Body of pancreas (tissue), 4 donors: Measurements from ENCODE around the gene ARHGEF39.

Source experiments
- CTCF ChIP-seq, 7 experiments: fragments of 450-650 bp in 4 of 7; fragments of 200-600 bp in 3 of 7; sonication (generic) in 3 of 7; IDR thresholded peaks; one replicate each; pipeline ENCODE4 v1.5.1; 2016 to 2019; ENCODE audit warnings: antibody characterized with exemption in 7 of 7
- POLR2A ChIP-seq, 3 donors: fragments of 450-650 bp; IDR thresholded peaks; one replicate each; pipeline ENCODE4 v1.6.1; 2016; ENCODE audit warnings: antibody characterized with exemption in 3 of 3, mild to moderate bottlenecking in 2 of 3

GRCh38 chr9:35662437-35662836 lies 2.6 kb downstream of the ARHGEF39 start:
- TF ChIP-seq CTCF (IDR thresholded peaks at IDR 0.05) = no peak
- no peak for TF ChIP-seq POLR2A (IDR thresholded peaks at IDR 0.05)
